H1 (cell line): ENCODE measurements around the gene DIPK1B. TPM values are rescaled to one million over a fixed set of nuclear protein-coding genes. Genes with fewer than 3 reads are reported as not detected.

Experiments
- CTCF ChIA-PET: fragments of 300-600 bp; sonication (Branson Sonifier 250); formaldehyde crosslinking; loops from one replicate; lab custom pipeline; 2021; ENCODE audit not compliant: partially characterized antibody; lab: Charles Lee
- POLR2A ChIA-PET: fragments of 300-600 bp; sonication (Branson Sonifier 250); formaldehyde crosslinking; loops from one replicate; lab custom pipeline; 2021; ENCODE audit warnings: inconsistent platforms; ENCODE audit not compliant: partially characterized antibody; lab: Charles Lee
- DNase-seq, 2 experiments: peaks; one replicate each; pipeline versions ENCODE4 v3.0.0 to v3.0.0-alpha.2; 2010 to 2022; ENCODE audit warnings: low spot score in 2 of 2, low read depth in 1 of 2, mixed read lengths in 1 of 2
- FAIRE-seq: peaks from 2 replicates; lab custom pipeline; 2011; peaks lifted over from hg19 to GRCh38; lab: Jason Lieb, UNC
- H2AFZ ChIP-seq: 2 replicates; pipeline ENCODE4 v1.8.1; 2012; ENCODE audit warnings: low read length, inconsistent platforms
- H2AK5ac ChIP-seq: 2 replicates; pipeline ENCODE4 v1.6.1; 2013; ENCODE audit warnings: low read depth, low read length
- H2BK120ac ChIP-seq: replicated peaks from 2 replicates; pipeline ENCODE3; 2013; ENCODE audit warnings: low read depth, low read length, inconsistent platforms
- H2BK12ac ChIP-seq: 2 replicates; pipeline ENCODE4 v1.6.1; 2013; ENCODE audit warnings: low read depth, low read length
- H2BK15ac ChIP-seq: 2 replicates; pipeline ENCODE4 v1.6.1; 2013; ENCODE audit warnings: low read length
- H2BK20ac ChIP-seq: 2 replicates; pipeline ENCODE4 v1.6.1; 2013; ENCODE audit warnings: low read length
- H2BK5ac ChIP-seq: 2 replicates; pipeline ENCODE4 v1.6.1; 2013; ENCODE audit warnings: low read depth, low read length
- H3K14ac ChIP-seq: 2 replicates; pipeline ENCODE4 v1.6.1; 2013; ENCODE audit warnings: inconsistent platforms; ENCODE audit not compliant: insufficient read length
- H3K18ac ChIP-seq: 2 replicates; pipeline ENCODE4 v1.6.1; 2013; ENCODE audit warnings: low read length; ENCODE audit errors: extremely low read depth
- H3K23ac ChIP-seq: 2 replicates; pipeline ENCODE4 v1.6.1; 2013; ENCODE audit warnings: inconsistent platforms; ENCODE audit not compliant: insufficient read length
- H3K23me2 ChIP-seq: 2 replicates; pipeline ENCODE4 v1.6.1; 2013; ENCODE audit warnings: low read depth, low read length
- H3K27ac ChIP-seq: 2 replicates; pipeline ENCODE4 v1.6.1; 2011; ENCODE audit warnings: low read depth, low read length, inconsistent platforms
- H3K27me3 ChIP-seq, 4 experiments: replicated peaks in 1 of 4; 1 replicate in 1 of 4; 2 replicates in 3 of 4; pipeline versions ENCODE4 v1.6.1 to v1.8.1; 2011 to 2013; ENCODE audit warnings: low read length in 3 of 4, mild to moderate bottlenecking in 3 of 4, inconsistent platforms in 2 of 4, mixed read lengths in 2 of 4, moderate library complexity in 1 of 4; ENCODE audit not compliant: control insufficient read depth in 3 of 4, insufficient read depth in 3 of 4; ENCODE audit errors: extremely low read depth in 1 of 4
- H3K36me3 ChIP-seq, 4 experiments: 2 replicates each; pipeline versions ENCODE4 v1.6.1 to v1.8.1; 2011 to 2013; ENCODE audit warnings: mild to moderate bottlenecking in 4 of 4, low read length in 3 of 4, moderate library complexity in 2 of 4, control low read depth in 1 of 4, inconsistent platforms in 1 of 4; ENCODE audit not compliant: insufficient read depth in 4 of 4, control insufficient read depth in 2 of 4
- H3K4ac ChIP-seq: replicated peaks from 2 replicates; pipeline ENCODE3; 2013; ENCODE audit warnings: low read length, low read depth, mixed read lengths, inconsistent platforms; ENCODE audit not compliant: insufficient read length
- H3K4me1 ChIP-seq, 4 experiments: replicated peaks in 1 of 4; 1 replicate in 1 of 4; 2 replicates in 3 of 4; pipeline versions ENCODE4 v1.6.1 to v1.8.1; 2011 to 2013; ENCODE audit warnings: low read length in 3 of 4, inconsistent platforms in 2 of 4, mixed read lengths in 1 of 4; ENCODE audit not compliant: insufficient read depth in 4 of 4, control insufficient read depth in 3 of 4
- H3K4me2 ChIP-seq, 2 experiments: 2 replicates each; pipeline versions ENCODE4 v1.6.1 to v1.8.1; 2011 to 2013; ENCODE audit warnings: low read depth in 2 of 2, low read length in 2 of 2, control low read depth in 1 of 2, inconsistent platforms in 1 of 2, mild to moderate bottlenecking in 1 of 2; ENCODE audit not compliant: insufficient read depth in 1 of 2
- H3K4me3 ChIP-seq, 4 experiments: fragments of 200-600, 300-600 bp in 1 of 4; sonication (generic), shearing (Covaris generic), sonication (Bioruptor Twin) in 1 of 4; 2 replicates each; pipeline versions ENCODE4 v1.5.1 to v1.8.1; 2011 to 2016; ENCODE audit warnings: low read length in 4 of 4, low read depth in 3 of 4, control low read depth in 2 of 4, inconsistent platforms in 2 of 4, mild to moderate bottlenecking in 2 of 4, mixed read lengths in 1 of 4, moderate library complexity in 1 of 4; ENCODE audit not compliant: insufficient read depth in 2 of 4; ENCODE audit errors: extremely low read depth in 1 of 4
- H3K56ac ChIP-seq: replicated peaks from 2 replicates; pipeline ENCODE3; 2013; ENCODE audit warnings: low read depth, mild to moderate bottlenecking, mixed read lengths, low read length, inconsistent platforms; ENCODE audit not compliant: insufficient read length
- H3K79me1 ChIP-seq: 2 replicates; pipeline ENCODE4 v1.6.1; 2013; ENCODE audit warnings: low read depth, low read length, control low read depth
- H3K79me2 ChIP-seq, 2 experiments: 2 replicates each; pipeline versions ENCODE4 v1.6.1 to v1.8.1; 2012 to 2013; ENCODE audit warnings: low read length in 2 of 2, mild to moderate bottlenecking in 2 of 2, inconsistent platforms in 1 of 2; ENCODE audit not compliant: insufficient read depth in 2 of 2, control insufficient read depth in 1 of 2
- H3K9ac ChIP-seq, 4 experiments: replicated peaks in 1 of 4; 1 replicate in 1 of 4; 2 replicates in 3 of 4; pipeline versions ENCODE4 v1.6.1 to v1.8.1; 2011 to 2013; ENCODE audit warnings: low read depth in 3 of 4, low read length in 3 of 4, control low read depth in 2 of 4, mild to moderate bottlenecking in 2 of 4, moderate library complexity in 2 of 4, inconsistent platforms in 1 of 4; ENCODE audit errors: extremely low read depth in 1 of 4
- H3K9me3 ChIP-seq, 2 experiments: 2 replicates each; pipeline versions ENCODE4 v1.6.1 to v1.8.1; 2012 to 2013; ENCODE audit warnings: mild to moderate bottlenecking in 2 of 2, moderate library complexity in 2 of 2, control low read depth in 1 of 2, inconsistent platforms in 1 of 2, low read depth in 1 of 2, low read length in 1 of 2, mixed read lengths in 1 of 2; ENCODE audit not compliant: insufficient read depth in 2 of 2
- H4K20me1 ChIP-seq, 2 experiments: replicated peaks in 1 of 2; 2 replicates each; pipeline versions ENCODE3 to v1.8.1; 2011 to 2013; ENCODE audit warnings: inconsistent platforms in 2 of 2, low read length in 2 of 2, mild to moderate bottlenecking in 1 of 2; ENCODE audit not compliant: insufficient read depth in 2 of 2, control insufficient read depth in 1 of 2
- H4K5ac ChIP-seq: 2 replicates; pipeline ENCODE4 v1.6.1; 2013; ENCODE audit warnings: low read length, low read depth, mixed read lengths, inconsistent platforms; ENCODE audit not compliant: insufficient read length
- H4K8ac ChIP-seq: 2 replicates; pipeline ENCODE4 v1.8.0; 2013; ENCODE audit warnings: mild to moderate bottlenecking, moderate library complexity, low read length, inconsistent platforms; ENCODE audit not compliant: insufficient read depth; ENCODE audit errors: extremely low read depth
- H4K91ac ChIP-seq: replicated peaks from 2 replicates; pipeline ENCODE3; 2013; ENCODE audit warnings: low read length, mixed read lengths, inconsistent platforms; ENCODE audit not compliant: insufficient read length
- SUZ12 ChIP-seq: fragments of 200-600 bp; sonication (generic); IDR thresholded peaks from 2 replicates; pipeline ENCODE4 v1.6.1; 2012; ENCODE audit warnings: mild to moderate bottlenecking, inconsistent platforms, low read length, moderate library complexity, mixed read lengths
- TAF1 ChIP-seq: IDR thresholded peaks from 2 replicates; pipeline ENCODE4 v1.6.1; 2011; ENCODE audit warnings: mild to moderate bottlenecking, low read depth, low read length
- WGBS, 2 experiments: shearing (Covaris generic) in 1 of 2; methylation state at CpG; one replicate each; pipeline versions ENCODE4 v1.1.6 to v1.1.7; 2013 to 2015; ENCODE audit warnings: low lambda C conversion rate in 2 of 2, mixed read lengths in 2 of 2, inconsistent platforms in 1 of 2, low coverage in 1 of 2, missing lambda C conversion rate in 1 of 2; ENCODE audit not compliant: insufficient replicate concordance in 2 of 2, insufficient coverage in 1 of 2, insufficient read length in 1 of 2; ENCODE audit errors: extremely low coverage in 1 of 2, missing lambda C conversion rate in 1 of 2; 5-methylcytosine and 5-hydroxymethylcytosine counted together
- polyA plus RNA-seq, 7 experiments: library from polyadenylated mRNA; depleted of rRNA in 3 of 7; stranded (reverse) in 5 of 7; unstranded in 2 of 7; fragments of >200 nt in 5 of 7; fragments of 200-250 nt in 2 of 7; gene quantifications; 1 replicate in 5 of 7; 2 replicates in 1 of 7; 4 replicates in 1 of 7; pipeline versions ENCODE4 v1.2.1 to v1.2.3, GENCODE V29; 2011 to 2013; ENCODE audit warnings: missing spikeins in 2 of 7, mixed read lengths in 2 of 7
- total RNA-seq: library from RNA; stranded (reverse); fragmentation: NEBNext Ultra II Directional; extraction: Animal tissue kit (Norgen Biotek cat#: 25700); gene quantifications from 2 replicates; pipeline ENCODE4 v1.2.1, GENCODE V29; 2021

Gene DIPK1B
- total and polyA plus RNA-seq, 2 of the 8 experiments (the other 6 are each of a cell fraction or from before 2014, with no cell fraction given): 32.3 to 64.8 TPM

DNA sequence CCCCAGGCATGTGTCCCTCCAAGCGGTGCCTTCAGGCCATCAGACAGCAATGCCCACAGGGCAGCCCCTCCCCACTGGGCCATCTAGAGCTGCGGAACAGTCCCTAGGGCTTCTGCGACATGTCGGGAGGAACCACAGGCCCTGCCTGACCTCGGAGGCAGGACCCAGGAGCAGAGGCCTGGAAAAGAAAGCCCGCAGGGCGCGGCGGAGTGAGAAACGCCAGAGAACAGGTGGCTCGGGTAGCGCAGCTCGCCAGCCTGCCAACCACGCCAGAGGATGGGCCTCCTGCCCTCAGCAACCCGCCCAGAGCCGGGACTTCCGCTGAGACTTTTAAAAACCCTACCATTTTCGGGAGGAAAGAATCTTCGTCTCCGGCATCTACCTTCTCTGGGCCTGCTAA lies 45.0 kb downstream of the DIPK1B start:
- Histone ChIP-seq H3K18ac (no peak overlapping the region), H2AK5ac (no peak overlapping the region), H3K23ac (no peak overlapping the region), H3K9ac (no peak overlapping the region), H3K79me1 (no peaks in the 10 kb centered on the region), H2BK120ac (no peak overlapping the region), H2BK5ac (no peak overlapping the region), H2BK15ac (no peak overlapping the region), H3K36me3 (no peaks in the 10 kb centered on the region), H2BK12ac (no peak overlapping the region), H3K27ac (no peak overlapping the region), H3K9me3 (peaks cover 0 to 6% of the 10 kb centered on the region in 2 experiments; a peak in 1 of 4 replicates), H3K4me3 (no peak overlapping the region), H4K20me1 (no peaks in the 10 kb centered on the region), H4K5ac (no peak overlapping the region), H2AFZ (no peak overlapping the region), H3K23me2 (no peaks in the 10 kb centered on the region), H3K56ac (no peak overlapping the region), H3K4me1 (peaks cover 0 to 6% (median 2%) of the 10 kb centered on the region in 4 experiments; a peak in 4 of 7 replicates), H3K27me3 (no peaks in the 10 kb centered on the region), H2BK20ac (no peak overlapping the region), H3K4me2 (no peak overlapping the region), H3K79me2 (no peaks in the 10 kb centered on the region), H3K4ac (no peak overlapping the region)
- FAIRE-seq (no peak), DNase-seq (no peak)
- CTCF ChIA-PET: interaction anchor here (0.6 to 5.1 kb wide), 20 partner anchors 8 to 313 kb away, joined by 3 to 42 read pairs (median 5); partner anchors contain the start of genes AJM1, LCN10, LCN6 and SAPCD2
- 89% methylated on average over 16 of the region's 20 CpGs; no CpG with 5 or more reads in 1 of the 2 experiments for WGBS, 2 experiments
- TF ChIP-seq SUZ12 (no peak), TAF1 (no peak)
- TF ChIP-seq, all 59 proteins: peak for 0
- POLR2A ChIA-PET: interaction anchor here (1.4 to 3.0 kb wide), 4 partner anchors 16 to 32 kb away, joined by 4 to 26 read pairs (median 6); no protein-coding TSS in a partner anchor
- Histone ChIP-seq H4K8ac (no peak overlapping the region), H3K14ac (no peak overlapping the region), H4K91ac (no peak overlapping the region)
